Inferior parietal cortex (tissue), 1 donor: ENCODE data around the gene PCDHA4.

Experiments
- DNase-seq: peaks from one replicate; pipeline ENCODE4 v3.0.0-alpha.2; 2016; ENCODE audit errors: extremely low spot score

Gene PCDHA4

DNA sequence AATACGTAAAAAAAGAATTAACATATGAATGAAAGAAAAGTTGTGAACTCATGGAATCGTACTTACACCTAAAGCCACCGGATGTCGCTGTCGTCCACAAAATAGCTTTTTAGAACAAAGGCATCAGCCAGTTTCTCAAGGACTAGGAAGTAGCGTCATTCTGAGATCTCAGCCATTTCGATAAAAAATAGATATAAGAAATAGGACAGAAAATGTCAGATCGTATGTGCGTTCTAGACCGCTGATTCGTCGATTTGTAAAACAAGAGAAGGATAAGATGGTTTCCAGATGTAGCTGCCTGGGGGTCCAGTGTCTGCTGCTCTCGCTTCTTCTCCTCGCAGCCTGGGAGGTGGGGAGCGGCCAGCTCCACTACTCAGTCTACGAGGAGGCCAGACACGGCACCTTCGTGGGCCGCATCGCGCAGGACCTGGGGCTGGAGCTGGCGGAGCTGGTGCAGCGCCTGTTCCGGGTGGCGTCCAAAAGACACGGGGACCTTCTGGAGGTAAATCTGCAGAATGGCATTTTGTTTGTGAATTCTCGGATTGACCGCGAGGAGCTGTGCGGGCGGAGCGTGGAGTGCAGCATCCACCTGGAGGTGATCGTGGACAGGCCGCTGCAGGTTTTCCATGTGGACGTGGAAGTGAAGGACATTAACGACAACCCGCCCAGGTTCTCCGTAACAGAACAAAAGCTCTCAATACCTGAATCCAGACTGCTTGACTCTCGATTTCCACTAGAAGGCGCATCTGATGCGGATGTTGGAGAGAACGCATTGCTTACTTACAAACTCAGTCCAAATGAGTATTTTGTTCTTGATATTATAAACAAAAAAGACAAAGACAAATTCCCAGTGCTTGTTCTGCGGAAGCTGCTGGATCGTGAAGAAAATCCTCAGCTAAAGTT lies 49.2 kb downstream of the PCDHA4 start, which contains the start of gene PCDHA10:
TSS of gene PCDHA10 (plus strand) at position 126 of the 903 bp plus-strand sequence. CDS start at position 278, 152 bp downstream.
- peak; percentile 22 for DNase-seq

DNA sequence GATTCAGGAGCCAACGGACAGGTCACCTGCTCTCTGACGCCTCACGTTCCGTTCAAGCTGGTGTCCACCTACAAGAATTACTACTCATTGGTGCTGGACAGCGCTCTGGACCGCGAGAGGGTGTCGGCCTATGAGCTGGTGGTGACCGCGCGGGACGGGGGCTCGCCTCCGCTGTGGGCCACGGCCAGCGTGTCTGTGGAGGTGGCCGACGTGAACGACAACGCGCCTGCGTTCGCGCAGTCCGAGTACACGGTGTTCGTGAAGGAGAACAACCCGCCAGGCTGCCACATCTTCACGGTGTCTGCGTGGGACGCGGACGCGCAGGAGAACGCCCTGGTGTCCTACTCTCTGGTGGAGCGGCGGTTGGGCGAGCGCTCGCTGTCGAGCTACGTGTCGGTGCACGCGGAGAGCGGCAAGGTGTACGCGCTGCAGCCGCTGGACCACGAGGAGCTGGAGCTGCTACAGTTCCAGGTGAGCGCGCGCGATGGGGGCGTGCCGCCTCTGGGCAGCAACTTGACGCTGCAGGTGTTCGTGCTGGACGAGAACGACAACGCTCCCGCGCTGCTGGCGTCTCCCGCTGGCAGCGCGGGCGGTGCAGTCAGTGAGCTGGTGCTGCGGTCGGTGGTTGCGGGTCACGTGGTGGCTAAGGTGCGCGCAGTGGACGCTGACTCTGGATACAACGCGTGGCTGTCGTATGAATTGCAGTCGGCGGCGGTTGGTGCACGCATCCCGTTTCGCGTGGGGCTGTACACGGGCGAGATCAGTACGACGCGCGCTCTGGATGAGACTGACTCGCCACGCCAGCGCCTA lies 50.5 kb downstream of the PCDHA4 start:
- DNase-seq: no peak

DNA sequence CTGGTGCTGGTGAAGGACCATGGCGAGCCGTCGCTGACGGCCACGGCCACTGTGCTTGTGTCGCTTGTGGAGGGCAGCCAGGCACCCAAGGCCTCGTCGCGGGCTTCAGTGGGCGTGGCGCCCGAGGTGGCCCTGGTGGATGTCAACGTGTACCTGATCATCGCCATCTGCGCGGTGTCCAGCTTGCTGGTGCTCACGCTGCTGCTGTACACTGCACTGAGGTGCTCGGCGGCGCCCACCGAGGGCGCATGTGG lies 51.0 kb downstream of the PCDHA4 start:
- no peak for DNase-seq

DNA sequence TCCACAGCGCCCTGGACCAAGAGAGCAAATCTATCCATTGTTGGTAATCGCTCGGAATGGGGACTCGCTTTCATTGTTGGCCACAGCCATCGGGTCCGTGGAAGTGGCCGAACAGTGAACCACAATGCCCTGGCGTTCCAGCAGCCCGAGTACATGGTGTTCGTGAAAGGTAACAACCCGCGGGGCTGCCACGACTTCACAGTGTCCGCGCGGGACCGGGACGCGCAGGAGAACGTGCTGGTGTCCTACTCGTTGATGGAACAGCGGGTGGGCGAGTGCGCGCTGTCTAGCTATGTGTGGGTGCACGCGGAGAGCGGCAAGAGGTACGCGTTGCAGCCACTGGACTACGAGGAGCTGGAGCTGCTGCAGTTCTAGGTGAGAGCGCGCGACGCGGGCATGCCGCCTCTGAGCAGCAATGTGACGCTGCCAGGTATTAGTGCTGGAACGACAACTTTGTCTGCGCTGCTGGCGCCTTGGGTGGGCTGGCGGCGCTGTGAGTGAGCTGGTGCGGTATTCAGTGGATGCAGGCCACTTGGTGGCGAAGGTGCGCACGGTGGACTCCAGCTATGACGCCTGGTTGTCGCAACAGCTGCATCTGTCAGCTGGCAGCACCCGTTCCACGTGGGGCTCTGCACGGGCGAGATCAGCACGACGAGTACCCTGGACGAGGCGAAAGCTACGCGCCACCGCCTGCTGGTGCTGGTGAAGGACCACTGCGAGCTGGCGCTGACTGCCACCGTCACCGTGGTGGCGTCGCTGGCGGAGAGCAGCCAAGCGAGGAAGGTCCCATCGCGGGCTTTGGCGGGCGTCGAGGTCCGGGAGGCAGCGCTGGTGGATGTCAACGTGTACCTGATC lies 55.8 kb downstream of the PCDHA4 start:
- no peak for DNase-seq
